Fibroblast of the aortic adventitia (primary cell): ENCODE data around the gene COPZ2. TPM values are rescaled to one million over a fixed set of nuclear protein-coding genes. Genes with fewer than 3 reads are reported as not detected.
A peak's percentile ranks its signal among the peaks of the same experiment; 100 is the strongest.
"Not testable (repeated sequence)": the region's sequence is repeated elsewhere in the genome, so short reads cannot be mapped to it uniquely, and the experiment has no call there.

Experiments used
- DNase-seq: peaks from one replicate; pipeline ENCODE4 v3.0.0-alpha.2; 2010; ENCODE audit warnings: low read depth
- H3K4me3 ChIP-seq: 2 replicates; pipeline ENCODE4 v1.5.1; 2011; ENCODE audit warnings: low read depth, mild to moderate bottlenecking, control low read depth, low read length, moderate library complexity
- total RNA-seq: library from RNA; depleted of rRNA; stranded (reverse); fragments of >200 nt; gene quantifications from 2 replicates; pipeline ENCODE4 v1.2.3, GENCODE V29; 2012; ENCODE audit warnings: low replicate concordance
- TF ChIP-seq, protein P1 (sequence below): IDR thresholded peaks from 2 replicates; pipeline ENCODE4 v1.5.1; 2011; ENCODE audit warnings: mild to moderate bottlenecking, low read length, control low read depth, inconsistent platforms; ENCODE audit not compliant: insufficient read depth

COPZ2 gene, protein sequence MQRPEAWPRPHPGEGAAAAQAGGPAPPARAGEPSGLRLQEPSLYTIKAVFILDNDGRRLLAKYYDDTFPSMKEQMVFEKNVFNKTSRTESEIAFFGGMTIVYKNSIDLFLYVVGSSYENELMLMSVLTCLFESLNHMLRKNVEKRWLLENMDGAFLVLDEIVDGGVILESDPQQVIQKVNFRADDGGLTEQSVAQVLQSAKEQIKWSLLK
- total RNA-seq: 80.5 and 292 TPM in 2 replicates

DNA sequence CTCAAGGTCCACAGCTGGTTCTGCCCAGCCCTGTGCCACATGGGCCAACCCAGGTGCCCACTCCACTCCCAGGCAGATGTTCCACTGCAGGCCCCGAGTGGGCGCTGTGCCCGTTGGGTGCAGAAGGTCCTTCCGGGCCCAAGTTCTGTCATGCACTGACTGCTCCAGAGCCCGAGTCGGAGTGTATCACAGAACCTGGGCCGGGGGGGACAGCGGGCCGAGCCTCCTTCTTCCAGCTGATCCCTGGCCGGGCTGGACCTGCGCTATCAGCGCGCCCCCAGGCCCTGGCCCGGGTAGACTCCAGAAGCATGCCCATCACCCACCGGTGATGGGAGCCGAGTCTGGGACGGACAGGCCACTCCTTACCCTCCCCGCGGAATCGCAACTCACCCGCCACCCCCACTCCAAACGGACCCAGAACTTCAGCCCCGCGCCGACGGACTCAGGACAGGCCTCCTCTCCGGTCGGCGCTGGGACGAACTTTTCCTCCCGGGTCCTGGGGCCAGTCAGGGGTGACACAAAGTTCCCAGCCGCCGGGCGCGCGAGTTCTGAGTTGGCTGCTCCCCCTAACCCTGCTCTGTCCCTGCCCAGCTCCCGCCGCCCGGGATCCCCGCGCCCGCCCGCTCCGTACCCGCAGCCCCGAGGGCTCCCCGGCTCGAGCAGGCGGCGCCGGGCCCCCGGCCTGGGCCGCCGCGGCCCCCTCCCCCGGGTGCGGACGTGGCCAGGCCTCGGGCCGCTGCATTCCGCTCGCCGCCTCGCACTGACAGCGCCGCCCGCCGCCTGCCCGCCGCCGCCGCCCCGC, at the start of gene COPZ2:
Gene COPZ2, minus strand, starts transcription at position 762 of the 802 bp plus-strand sequence. Its CDS starts 20 bp downstream, at position 742.
- TF ChIP-seq, protein P1, sequence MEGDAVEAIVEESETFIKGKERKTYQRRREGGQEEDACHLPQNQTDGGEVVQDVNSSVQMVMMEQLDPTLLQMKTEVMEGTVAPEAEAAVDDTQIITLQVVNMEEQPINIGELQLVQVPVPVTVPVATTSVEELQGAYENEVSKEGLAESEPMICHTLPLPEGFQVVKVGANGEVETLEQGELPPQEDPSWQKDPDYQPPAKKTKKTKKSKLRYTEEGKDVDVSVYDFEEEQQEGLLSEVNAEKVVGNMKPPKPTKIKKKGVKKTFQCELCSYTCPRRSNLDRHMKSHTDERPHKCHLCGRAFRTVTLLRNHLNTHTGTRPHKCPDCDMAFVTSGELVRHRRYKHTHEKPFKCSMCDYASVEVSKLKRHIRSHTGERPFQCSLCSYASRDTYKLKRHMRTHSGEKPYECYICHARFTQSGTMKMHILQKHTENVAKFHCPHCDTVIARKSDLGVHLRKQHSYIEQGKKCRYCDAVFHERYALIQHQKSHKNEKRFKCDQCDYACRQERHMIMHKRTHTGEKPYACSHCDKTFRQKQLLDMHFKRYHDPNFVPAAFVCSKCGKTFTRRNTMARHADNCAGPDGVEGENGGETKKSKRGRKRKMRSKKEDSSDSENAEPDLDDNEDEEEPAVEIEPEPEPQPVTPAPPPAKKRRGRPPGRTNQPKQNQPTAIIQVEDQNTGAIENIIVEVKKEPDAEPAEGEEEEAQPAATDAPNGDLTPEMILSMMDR: peak; percentile 61
- H3K4me3 ChIP-seq: peak within 1 kb of the TSS; percentile 74
- peak; percentile 49 for DNase-seq

DNA sequence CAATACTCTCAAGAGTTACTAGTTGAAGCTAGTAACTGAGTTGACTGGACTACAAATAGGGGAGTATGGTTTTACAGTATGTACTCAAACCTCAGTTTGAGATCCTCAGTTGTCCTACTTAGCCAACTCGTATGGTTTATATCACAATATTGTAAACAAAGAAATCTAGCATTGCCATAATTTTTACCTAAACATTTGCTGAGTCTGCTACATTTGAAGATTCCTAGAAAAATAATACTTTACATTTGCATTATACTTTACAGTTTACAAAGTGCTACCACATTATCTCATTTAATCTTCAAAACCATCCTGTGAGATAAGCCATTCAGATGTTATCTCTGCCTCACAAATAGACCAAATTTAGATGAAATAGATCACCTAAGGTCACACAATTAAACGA, 47.3 kb upstream of the COPZ2 start:
- DNase-seq: no peak
- TF ChIP-seq, protein P1: no peak
- H3K4me3 ChIP-seq: no peak overlapping the region

DNA sequence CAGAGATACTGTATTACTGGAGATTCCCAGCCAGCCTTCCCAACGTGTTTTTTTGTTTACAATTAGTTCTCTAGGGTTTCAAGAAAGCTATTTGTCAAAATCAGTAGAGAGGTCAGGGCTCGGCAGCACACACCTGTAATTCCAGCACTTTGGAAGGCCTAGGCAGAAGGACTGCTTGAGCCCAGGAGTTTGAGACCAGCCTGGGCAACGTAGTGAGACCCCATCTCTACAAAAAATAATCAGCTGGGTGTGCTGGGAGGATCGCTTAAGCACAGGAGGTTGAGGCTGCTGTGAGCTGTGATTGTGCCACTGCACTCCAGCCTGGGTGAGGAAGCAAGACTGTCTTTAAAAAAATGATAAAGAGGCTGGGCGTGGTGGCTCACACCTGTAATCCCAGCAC, 44.3 kb upstream of the COPZ2 start:
- TF ChIP-seq, protein P1: no peak
- H3K4me3 ChIP-seq: no peak overlapping the region
- DNase-seq: no peak

DNA sequence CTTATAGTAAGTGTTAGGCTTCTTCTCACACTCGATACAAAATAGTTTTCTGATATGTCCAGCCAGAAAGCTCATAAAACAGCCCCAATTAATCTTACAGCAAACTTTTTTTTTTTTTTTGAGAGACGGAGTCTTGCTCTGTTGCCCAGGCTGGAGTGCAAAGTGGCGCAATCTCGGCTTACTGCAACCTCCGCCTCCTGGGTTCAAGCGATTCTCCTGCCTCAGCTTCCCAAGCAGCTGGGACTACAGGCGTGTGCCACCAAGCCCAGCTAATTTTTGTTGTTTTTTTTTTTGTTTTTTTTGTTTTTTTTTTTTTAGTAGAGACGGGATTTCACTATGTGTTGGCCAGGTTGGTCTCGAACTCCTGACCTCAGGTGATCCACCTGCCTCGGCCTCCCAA, 39.6 kb upstream of the COPZ2 start:
- H3K4me3 ChIP-seq, DNase-seq: not testable (repeated sequence)

DNA sequence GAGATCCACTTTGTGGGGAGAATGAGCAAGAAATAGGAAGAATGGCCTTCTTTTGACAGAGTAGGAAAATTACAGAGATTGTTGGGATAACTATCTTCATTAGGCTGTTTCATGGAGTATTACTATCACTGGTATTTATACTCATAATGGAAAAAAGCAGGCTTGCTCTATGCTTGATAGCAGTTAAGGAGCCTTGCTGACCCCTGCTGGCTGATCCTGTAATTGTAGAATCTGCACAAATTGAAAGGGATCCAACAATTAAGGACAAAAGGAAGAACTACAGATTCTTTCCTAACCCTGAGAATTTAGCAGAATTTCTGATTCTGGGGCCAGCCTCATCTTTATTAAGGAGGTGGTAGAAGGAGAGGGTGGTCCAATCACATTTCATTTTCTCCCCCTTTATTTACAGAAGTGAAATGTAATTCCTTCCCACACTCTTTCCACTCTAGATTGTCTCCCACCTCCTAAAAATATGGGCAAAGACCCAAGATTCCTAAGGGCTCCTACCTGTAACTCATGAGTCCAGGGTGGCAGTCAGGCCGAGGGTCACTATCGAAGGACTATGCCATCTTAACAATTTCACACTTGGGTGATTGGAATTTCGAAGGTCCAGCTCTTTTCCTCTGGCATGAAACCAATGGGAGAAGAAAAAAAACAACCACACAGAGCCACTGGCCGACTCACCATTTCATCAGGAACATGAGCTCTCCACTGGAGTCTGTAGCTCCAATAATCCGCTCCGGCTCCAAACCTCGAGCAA, 36.9 kb upstream of the COPZ2 start:
- H3K4me3 ChIP-seq: no peak overlapping the region
- peak; percentile 91 for DNase-seq
- TF ChIP-seq, protein P1: peak; percentile 77

DNA sequence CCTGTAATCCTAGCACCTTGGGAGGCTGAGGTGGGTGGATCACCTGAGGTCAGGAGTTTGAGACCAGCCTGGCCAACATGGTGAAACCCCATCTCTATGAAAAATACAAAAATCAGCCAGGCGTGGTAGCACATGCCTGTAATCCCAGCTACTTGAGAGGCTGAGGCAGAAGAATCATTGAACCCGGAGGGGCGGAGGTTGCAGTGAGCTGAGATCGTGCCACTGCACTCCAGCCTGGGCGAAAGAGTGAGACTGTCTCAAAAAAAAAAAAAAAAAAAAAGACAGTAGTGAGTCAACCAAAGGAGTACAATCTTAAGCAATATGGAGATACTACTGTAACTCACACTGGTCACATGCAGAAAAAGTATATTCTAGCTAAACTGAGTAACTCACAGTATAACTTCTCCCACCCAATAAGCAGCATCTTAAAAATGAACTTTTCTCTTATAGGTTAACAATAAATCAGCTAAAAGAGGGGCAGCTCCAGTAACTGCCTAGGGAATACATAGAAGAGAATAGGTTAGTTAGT, 36.0 kb upstream of the COPZ2 start:
- H3K4me3 ChIP-seq: not testable (repeated sequence)
- peak; percentile 57 for DNase-seq

DNA sequence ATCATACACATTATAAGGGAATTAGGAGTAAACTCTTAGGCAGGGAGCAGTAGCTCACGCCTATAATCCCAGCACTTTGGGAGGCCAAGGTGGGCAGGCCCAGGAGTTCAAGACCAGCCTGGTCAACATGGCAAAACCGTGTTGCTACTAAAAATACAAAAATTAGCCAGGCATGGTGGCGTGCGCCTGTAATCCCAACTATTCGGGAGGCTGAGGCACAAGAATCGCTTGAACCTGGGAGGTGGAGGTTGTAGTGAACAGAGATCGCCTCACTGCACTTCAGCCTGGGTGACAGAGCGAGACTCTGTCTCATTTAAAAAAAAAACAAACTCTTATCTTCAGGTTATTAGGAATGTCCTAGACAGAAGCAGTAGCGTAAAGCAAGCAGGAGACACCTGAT, 35.2 kb upstream of the COPZ2 start:
- not testable (repeated sequence) for DNase-seq, H3K4me3 ChIP-seq

DNA sequence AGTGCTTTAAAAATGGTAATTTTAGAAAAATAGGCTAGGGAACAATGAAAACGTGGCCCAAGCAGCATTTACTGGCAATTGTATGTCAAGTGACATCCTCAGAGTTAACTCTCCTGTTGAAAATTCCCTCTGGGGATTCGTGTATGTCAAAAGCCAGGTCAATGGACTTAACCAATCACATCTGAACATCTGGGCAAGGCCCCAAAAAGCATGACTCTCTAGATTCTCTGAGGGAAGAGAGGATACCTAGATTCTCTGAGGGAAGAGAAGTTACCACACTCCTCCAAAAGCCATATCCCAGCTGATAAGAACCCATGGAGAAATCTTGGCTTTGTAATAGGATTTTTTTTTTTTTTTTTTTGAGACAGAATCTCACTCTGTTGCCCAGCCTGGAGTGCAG, 34.1 kb upstream of the COPZ2 start:
- H3K4me3 ChIP-seq: no peak overlapping the region
- TF ChIP-seq, protein P1: no peak
- DNase-seq: peak; percentile 83
